Endothelial cell of umbilical vein (primary cell): Measurements from ENCODE around the gene MT1H. TPM values are rescaled to one million over a fixed set of nuclear protein-coding genes. Genes with fewer than 3 reads are reported as not detected.

Source experiments
- BruUV-seq: library from RNA; stranded (reverse); fragments of 400-500 nt; replicated peaks from 2 replicates; lab custom pipeline; 2021; lab: Mats Ljungman, UMichigan
- CTCF ChIA-PET: fragments of 300-600, 350-600 bp; sonication (Branson Sonifier 250); formaldehyde crosslinking; loops from one replicate; lab custom pipeline; 2021; ENCODE audit warnings: antibody characterized with exemption, inconsistent platforms; lab: Charles Lee
- POLR2A ChIA-PET: fragments of 300-600, 350-600 bp; sonication (Branson Sonifier 250); formaldehyde crosslinking; loops from one replicate; lab custom pipeline; 2021; ENCODE audit warnings: antibody characterized with exemption, inconsistent platforms; lab: Charles Lee
- DNase-seq: peaks from one replicate; pipeline ENCODE4 v3.0.0-alpha.2; 2011; ENCODE audit warnings: low read depth, low spot score
- FAIRE-seq: peaks from 2 replicates; lab custom pipeline; 2011; peaks lifted over from hg19 to GRCh38; lab: Jason Lieb, UNC
- H2AFZ ChIP-seq: 2 replicates; pipeline ENCODE4 v1.6.0; 2012; ENCODE audit warnings: low read depth, low read length, control low read depth, inconsistent platforms
- H3K27ac ChIP-seq: 2 replicates; pipeline ENCODE4 v1.5.1; 2011; ENCODE audit warnings: low read depth, mild to moderate bottlenecking, control low read depth, low read length, moderate library complexity; ENCODE audit not compliant: insufficient read depth
- H3K27me3 ChIP-seq, 2 experiments: 2 replicates each; pipeline versions ENCODE4 v1.6.0 to v1.6.1; 2011; ENCODE audit warnings: low read length in 2 of 2, mixed read lengths in 1 of 2; ENCODE audit not compliant: control insufficient read depth in 2 of 2, insufficient read depth in 2 of 2
- H3K36me3 ChIP-seq, 2 experiments: 2 replicates in 1 of 2; 3 replicates in 1 of 2; pipeline ENCODE4 v1.5.1; 2011; ENCODE audit warnings: low read length in 2 of 2, mild to moderate bottlenecking in 1 of 2, moderate library complexity in 1 of 2; ENCODE audit not compliant: control insufficient read depth in 2 of 2, insufficient read depth in 2 of 2; ENCODE audit errors: extremely low read depth in 1 of 2
- H3K4me1 ChIP-seq: 3 replicates; pipeline ENCODE4 v1.5.1; 2011; ENCODE audit warnings: mild to moderate bottlenecking, low read length; ENCODE audit not compliant: control insufficient read depth, insufficient read depth; ENCODE audit errors: extremely low read depth
- H3K4me2 ChIP-seq: 2 replicates; pipeline ENCODE4 v1.6.1; 2011; ENCODE audit warnings: low read length, control low read depth, mixed read lengths; ENCODE audit not compliant: insufficient read depth
- H3K4me3 ChIP-seq, 3 experiments: fragments of 200-600 bp in 1 of 3; sonication (generic), shearing (Covaris generic) in 1 of 3; replicated peaks in 1 of 3; 2 replicates each; pipeline ENCODE4 v1.5.1; 2011 to 2016; ENCODE audit warnings: control low read depth in 3 of 3, low read length in 3 of 3, mild to moderate bottlenecking in 2 of 3, inconsistent platforms in 1 of 3, low read depth in 1 of 3, moderate library complexity in 1 of 3; ENCODE audit not compliant: insufficient read depth in 1 of 3
- H3K79me2 ChIP-seq: 2 replicates; pipeline ENCODE4 v1.6.0; 2012; ENCODE audit warnings: low read length, inconsistent platforms; ENCODE audit not compliant: control insufficient read depth, insufficient read depth
- H3K9ac ChIP-seq: replicated peaks from 2 replicates; pipeline ENCODE3; 2011; ENCODE audit warnings: low read length, control low read depth; ENCODE audit not compliant: insufficient read depth; ENCODE audit errors: extremely low read depth
- H3K9me1 ChIP-seq: replicated peaks from 3 replicates; pipeline ENCODE4 v1.6.0; 2011; ENCODE audit warnings: mild to moderate bottlenecking, low read length; ENCODE audit not compliant: control insufficient read depth, insufficient read depth; ENCODE audit errors: extremely low read depth
- H3K9me3 ChIP-seq: replicated peaks from 2 replicates; pipeline ENCODE4 v1.5.1; 2012; ENCODE audit warnings: low read length, inconsistent platforms; ENCODE audit not compliant: control insufficient read depth, insufficient read depth
- H4K20me1 ChIP-seq: replicated peaks from 2 replicates; pipeline ENCODE3; 2011; ENCODE audit warnings: mild to moderate bottlenecking, low read length; ENCODE audit not compliant: control insufficient read depth, insufficient read depth; ENCODE audit errors: extremely low read depth
- EZH2 ChIP-seq: IDR thresholded peaks from 2 replicates; pipeline ENCODE4 v1.6.1; 2012; ENCODE audit warnings: borderline replicate concordance, low read depth, mild to moderate bottlenecking, moderate library complexity, low read length, inconsistent platforms; ENCODE audit not compliant: severe bottlenecking
- FOS ChIP-seq: IDR thresholded peaks from 2 replicates; pipeline ENCODE4 v1.6.1; 2011; ENCODE audit warnings: mild to moderate bottlenecking, low read length, moderate library complexity, borderline replicate concordance; ENCODE audit not compliant: insufficient read depth
- GATA2 ChIP-seq: IDR thresholded peaks from 2 replicates; pipeline ENCODE4 v1.7.0; 2011; ENCODE audit warnings: low read depth, mild to moderate bottlenecking, moderate library complexity, mixed read lengths, low read length; ENCODE audit not compliant: insufficient read length, insufficient read depth
- JUN ChIP-seq: IDR thresholded peaks from 2 replicates; pipeline ENCODE4 v1.6.1; 2011; ENCODE audit warnings: borderline replicate concordance, low read depth; ENCODE audit not compliant: insufficient read length, insufficient read depth
- MYC ChIP-seq: IDR thresholded peaks from one replicate; pipeline ENCODE4 v1.6.1; 2011; ENCODE audit warnings: mild to moderate bottlenecking, low read depth, low read length
- POLR2A ChIP-seq: IDR thresholded peaks from 2 replicates; pipeline ENCODE4 v1.6.1; 2012; ENCODE audit warnings: low read depth, mild to moderate bottlenecking, control low read depth, low read length
- POLR2AphosphoS5 ChIP-seq: IDR thresholded peaks from 2 replicates; pipeline ENCODE4 v1.6.1; 2012; ENCODE audit warnings: low read depth, mild to moderate bottlenecking, control low read depth, low read length, moderate library complexity; ENCODE audit not compliant: insufficient read depth
- dilution Hi-C: fragments of 300-500 bp; cut with MboI; formaldehyde crosslinking; loops from one replicate; pipeline ENCODE4 v1.15.0; 2019; ENCODE audit warnings: low sequenced_read_pairs; ENCODE audit not compliant: extremely low pct_ligation_motif_present
- intact Hi-C: fragments of 100-400 bp; cut with micrococcal nuclease; formaldehyde crosslinking; loops from one replicate; pipeline ENCODE4 v1.10.0; 2022
- polyA plus RNA-seq, 4 experiments: library from polyadenylated mRNA; depleted of rRNA in 3 of 4; stranded (reverse) in 3 of 4; unstranded in 1 of 4; fragments of >200 nt; gene quantifications; 2 replicates each; pipeline versions ENCODE4 v1.2.1 to v1.2.3, GENCODE V29; 2011 to 2012; ENCODE audit warnings: missing spikeins in 1 of 4
- total RNA-seq: library from RNA; stranded (reverse); gene quantifications from 2 replicates; pipeline ENCODE4 v1.2.3, GENCODE V29; 2021
- TF ChIP-seq, protein P1 (sequence below), 2 donors: IDR thresholded peaks; 1 replicate in 1 of 2; 2 replicates in 1 of 2; pipeline ENCODE4 v1.5.1; 2011; ENCODE audit warnings: low read length in 2 of 2, mild to moderate bottlenecking in 2 of 2, moderate library complexity in 2 of 2, control low read depth in 1 of 2, inconsistent platforms in 1 of 2, low read depth in 1 of 2; ENCODE audit not compliant: insufficient read depth in 1 of 2; ENCODE audit errors: extremely low read depth in 1 of 2
- TF ChIP-seq, protein P2 (sequence below): IDR thresholded peaks from 2 replicates; pipeline ENCODE4 v1.6.1; 2011; ENCODE audit not compliant: insufficient read depth, insufficient read length

The MT1H gene
- total and polyA plus RNA-seq, 2 donors (not counting 3 experiments of a cell fraction or from before 2014, with no cell fraction given), result not detected

DNA sequence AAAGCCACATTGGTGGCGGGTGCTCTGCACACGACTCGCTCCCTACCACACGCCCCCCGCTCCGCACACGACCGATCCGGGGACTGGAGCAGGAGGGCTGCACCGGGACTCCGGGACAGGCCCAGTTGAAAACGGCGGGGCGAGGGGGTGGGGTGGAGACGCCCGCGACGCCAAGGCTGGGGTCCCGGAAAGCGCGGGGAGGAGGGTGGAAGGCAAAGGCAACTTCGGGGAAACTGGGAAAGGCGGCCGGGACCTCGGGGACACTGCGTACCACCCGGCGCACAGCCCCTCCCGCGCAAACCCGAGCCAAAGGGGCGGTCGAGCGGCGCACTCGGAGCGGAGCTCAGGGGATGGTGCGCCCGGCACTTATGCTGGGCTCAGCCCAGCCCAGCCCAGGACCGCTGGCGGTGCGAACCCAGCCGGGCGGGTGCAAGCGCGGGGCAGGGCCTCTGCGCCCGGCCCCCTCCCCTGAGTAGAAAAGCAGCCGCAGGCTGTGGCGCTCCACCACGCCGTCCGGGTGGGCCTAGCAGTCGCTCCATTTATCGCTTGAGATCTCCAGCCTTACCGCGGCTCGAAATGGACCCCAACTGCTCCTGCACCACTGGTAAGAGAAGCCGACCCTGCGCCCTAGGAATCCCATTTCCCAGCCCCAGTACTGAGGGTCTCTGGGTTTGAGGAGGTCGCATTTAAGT, 37.3 kb upstream of the MT1H start, which contains the start of gene MT1M:
Gene MT1M, plus strand, starts transcription at position 504 of the 692 bp plus-strand sequence. Its CDS starts 73 bp downstream, at position 577.
- peaks cover 28 to 32% of the 10 kb centered on the region in 2 experiments for H3K27me3 ChIP-seq
- H3K4me3 ChIP-seq, result peak within 1 kb of the TSS; percentile 25 to 42 (median 31)
- H3K9ac ChIP-seq, result peak within 1 kb of the TSS; percentile 2
- intact Hi-C loops, result no loop called here
- H2AFZ ChIP-seq, result peak within 1 kb of the TSS; percentile 61
- H3K79me2 ChIP-seq, result no peaks in the 10 kb centered on the region
- DNase-seq (no peak), FAIRE-seq (peak; percentile 52)
- TF ChIP-seq FOS, result no peak
- no peak for TF ChIP-seq MYC
- TF ChIP-seq, protein P1, sequence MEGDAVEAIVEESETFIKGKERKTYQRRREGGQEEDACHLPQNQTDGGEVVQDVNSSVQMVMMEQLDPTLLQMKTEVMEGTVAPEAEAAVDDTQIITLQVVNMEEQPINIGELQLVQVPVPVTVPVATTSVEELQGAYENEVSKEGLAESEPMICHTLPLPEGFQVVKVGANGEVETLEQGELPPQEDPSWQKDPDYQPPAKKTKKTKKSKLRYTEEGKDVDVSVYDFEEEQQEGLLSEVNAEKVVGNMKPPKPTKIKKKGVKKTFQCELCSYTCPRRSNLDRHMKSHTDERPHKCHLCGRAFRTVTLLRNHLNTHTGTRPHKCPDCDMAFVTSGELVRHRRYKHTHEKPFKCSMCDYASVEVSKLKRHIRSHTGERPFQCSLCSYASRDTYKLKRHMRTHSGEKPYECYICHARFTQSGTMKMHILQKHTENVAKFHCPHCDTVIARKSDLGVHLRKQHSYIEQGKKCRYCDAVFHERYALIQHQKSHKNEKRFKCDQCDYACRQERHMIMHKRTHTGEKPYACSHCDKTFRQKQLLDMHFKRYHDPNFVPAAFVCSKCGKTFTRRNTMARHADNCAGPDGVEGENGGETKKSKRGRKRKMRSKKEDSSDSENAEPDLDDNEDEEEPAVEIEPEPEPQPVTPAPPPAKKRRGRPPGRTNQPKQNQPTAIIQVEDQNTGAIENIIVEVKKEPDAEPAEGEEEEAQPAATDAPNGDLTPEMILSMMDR (IDR thresholded peaks at IDR 0.05; ENCODE audit: extremely low read depth in 1 of 2, insufficient read depth in 1 of 2, low read depth in 1 of 2, low read length in 2 of 2), result no peak
- TF ChIP-seq GATA2, result no peak
- TF ChIP-seq EZH2, result no peak
- TF ChIP-seq JUN, result no peak
- TF ChIP-seq, protein P2, sequence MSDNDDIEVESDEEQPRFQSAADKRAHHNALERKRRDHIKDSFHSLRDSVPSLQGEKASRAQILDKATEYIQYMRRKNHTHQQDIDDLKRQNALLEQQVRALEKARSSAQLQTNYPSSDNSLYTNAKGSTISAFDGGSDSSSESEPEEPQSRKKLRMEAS, result no peak
- TF ChIP-seq POLR2AphosphoS5, result no peak
- no peak for TF ChIP-seq POLR2A
- H3K9me3 ChIP-seq, result no peaks in the 10 kb centered on the region
- no peak within 1 kb of the TSS for H3K27ac ChIP-seq
- no peaks in the 10 kb centered on the region for H3K36me3 ChIP-seq
- peak within 1 kb of the TSS; percentile 83 for H3K4me2 ChIP-seq
- no peaks in the 10 kb centered on the region for H3K9me1 ChIP-seq
- H3K4me1 ChIP-seq, result peaks cover 16% of the 10 kb centered on the region
- no peaks in the 10 kb centered on the region for H4K20me1 ChIP-seq
- no TSS peak for BruUV-seq
- ChIA-PET CTCF (interaction anchor here (1.0 to 2.5 kb wide), 3 partner anchors 29 to 40 kb away, joined by 3 to 14 read pairs (median 6); no protein-coding TSS in a partner anchor), POLR2A (no interaction called here)
- dilution Hi-C loops, result no loop called here
